SKM-1 (cell line): ENCODE measurements around the gene CALML4.

Experiments
- DNase-seq: peaks from one replicate; lab custom pipeline; 2025; ENCODE audit not compliant: unreplicated experiment; lab: John Stamatoyannopoulos, UW

The CALML4 gene

DNA sequence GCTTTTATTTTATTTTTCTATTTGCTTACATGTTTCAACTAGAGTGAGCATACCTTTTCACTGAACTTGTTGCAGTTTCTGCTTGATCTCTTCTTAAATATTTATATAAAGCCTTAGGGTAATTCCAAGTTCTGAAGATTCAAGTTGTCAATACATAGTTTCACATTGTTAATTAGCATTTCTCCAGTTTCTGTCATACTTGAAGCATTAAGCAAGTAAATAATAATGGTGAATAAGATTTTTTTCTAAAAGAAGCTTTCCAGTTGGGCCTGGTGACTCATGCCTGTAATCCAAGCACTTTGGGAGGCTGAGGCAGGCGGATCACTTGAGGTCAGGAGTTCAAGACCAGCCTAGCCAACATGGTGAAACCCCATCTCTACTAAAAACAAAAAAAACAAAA is 53.9 kb downstream of the CALML4 start:
- no peak for DNase-seq

- no peak for DNase-seq
These were observed 54.9 kb downstream of the CALML4 start for GRCh38 chr15:68150187-68150586.

- DNase-seq = no peak
These were observed 56.1 kb downstream of the CALML4 start for GRCh38 chr15:68149059-68149458.

DNA sequence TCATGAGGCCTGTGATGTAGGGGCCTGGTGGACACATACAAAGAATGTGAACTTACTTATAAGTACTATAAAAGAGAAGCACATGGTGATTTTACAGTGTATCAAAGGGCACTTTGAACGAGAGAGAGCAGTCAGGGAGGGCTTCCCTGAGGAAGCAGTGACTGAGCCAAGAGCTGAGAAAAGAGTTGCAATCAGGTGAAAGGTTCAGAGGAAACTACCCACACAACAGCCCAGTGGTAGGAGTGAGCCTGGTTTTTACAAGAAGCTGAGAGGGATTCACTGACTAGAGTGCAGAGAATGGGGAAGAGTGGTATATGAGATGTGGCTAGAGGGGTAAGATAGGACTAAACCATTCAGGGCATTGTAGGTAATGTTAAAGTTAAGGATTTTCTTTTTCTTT is 57.1 kb downstream of the CALML4 start:
- no peak for DNase-seq

DNA sequence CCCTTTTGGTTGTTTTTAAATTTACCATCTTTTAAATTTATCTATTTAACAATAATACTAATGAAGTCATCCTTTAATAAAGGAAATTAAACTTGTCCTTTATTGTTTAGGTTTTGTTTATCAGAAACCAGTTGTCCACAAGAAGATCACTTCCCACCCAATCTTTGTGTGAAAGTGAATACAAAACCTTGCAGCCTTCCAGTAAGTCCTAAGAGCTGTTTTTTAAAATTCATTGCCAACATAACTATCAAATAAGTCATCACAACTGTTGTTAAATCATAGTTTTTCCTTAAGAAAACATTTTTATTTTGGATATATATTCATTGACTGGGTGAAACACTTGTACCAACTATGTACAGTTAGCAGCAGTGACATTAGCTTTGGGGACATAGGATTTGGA is 59.4 kb downstream of the CALML4 start:
- DNase-seq = no peak

GRCh38 chr15:68143785-68144184 is 61.3 kb downstream of the CALML4 start:
- DNase-seq = no peak

- no peak for DNase-seq
These were observed 62.0 kb downstream of the CALML4 start for GRCh38 chr15:68143129-68143528.
